Activated effector memory CD4-positive, alpha-beta T cell treated with Interleukin-2 at 50 U/mL for 16 hours (primary cell): ENCODE results near the gene EMC9.
A peak's percentile ranks its signal among the peaks of the same experiment; 100 is the strongest.

Experiments used
- DNase-seq: peaks from one replicate; pipeline ENCODE4 v3.0.0-alpha.2; 2020

Gene EMC9, protein sequence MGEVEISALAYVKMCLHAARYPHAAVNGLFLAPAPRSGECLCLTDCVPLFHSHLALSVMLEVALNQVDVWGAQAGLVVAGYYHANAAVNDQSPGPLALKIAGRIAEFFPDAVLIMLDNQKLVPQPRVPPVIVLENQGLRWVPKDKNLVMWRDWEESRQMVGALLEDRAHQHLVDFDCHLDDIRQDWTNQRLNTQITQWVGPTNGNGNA

DNA sequence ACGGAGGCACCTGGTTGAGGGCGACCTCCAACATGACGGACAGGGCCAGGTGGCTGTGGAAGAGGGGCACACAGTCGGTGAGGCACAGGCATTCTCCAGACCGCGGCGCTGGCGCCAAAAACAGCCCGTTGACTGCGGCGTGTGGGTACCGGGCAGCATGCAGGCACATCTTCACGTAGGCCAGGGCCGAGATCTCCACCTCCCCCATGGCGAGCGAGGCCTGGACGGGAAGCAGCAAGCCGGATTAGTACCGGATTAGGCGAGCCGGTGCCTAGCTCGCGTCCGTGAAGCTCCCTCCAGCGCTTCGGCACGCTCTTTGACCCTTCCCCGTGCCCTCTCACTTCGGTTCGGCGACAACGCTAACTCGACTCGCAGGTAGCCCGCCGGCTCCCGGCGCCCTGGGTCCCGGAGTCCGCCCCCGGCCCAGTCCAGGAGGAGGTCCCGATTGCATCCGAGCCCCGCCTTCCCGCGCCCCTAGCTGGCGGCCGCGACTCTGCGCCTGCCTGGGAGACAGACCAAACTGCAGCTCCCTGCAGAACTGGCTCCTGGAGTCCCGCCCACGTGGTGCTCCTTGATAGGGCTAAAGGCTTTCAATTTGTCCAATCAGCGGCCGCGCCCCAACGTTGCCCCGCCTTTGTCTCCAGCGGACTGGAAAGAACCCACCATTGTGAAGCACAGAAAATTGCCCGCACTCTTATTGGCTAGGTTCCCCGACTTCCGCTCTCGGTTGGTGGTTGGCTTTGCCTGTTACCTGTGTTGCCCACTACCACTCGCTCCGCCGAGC lies at the start of gene EMC9:
TSS of gene EMC9 (minus strand) at position 495 of the 784 bp plus-strand sequence. CDS start at position 208, 287 bp downstream.
- peak; percentile 99 for DNase-seq

GRCh38 chr14:24190416-24190815 lies 49.0 kb upstream of the EMC9 start:
- no peak for DNase-seq

DNA sequence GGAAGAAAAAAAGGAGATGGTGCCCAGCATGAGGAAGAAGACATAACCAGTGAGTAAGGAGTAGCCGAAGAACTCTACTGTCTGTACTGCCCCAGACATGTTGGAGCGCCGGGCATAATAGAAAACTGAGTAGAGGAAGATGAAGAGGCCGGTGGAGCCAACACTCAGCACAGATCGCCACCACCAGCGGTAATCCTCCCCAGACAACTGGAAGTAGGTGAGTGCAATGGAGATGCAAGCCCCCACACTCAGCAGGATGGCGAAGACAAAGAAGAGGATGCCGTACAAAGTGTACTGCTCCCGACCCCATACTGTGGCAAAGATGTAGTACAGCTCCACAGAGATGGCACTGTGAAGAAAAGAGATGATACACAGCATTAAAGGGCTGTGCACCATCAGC lies 48.1 kb upstream of the EMC9 start:
- no peak for DNase-seq

DNA sequence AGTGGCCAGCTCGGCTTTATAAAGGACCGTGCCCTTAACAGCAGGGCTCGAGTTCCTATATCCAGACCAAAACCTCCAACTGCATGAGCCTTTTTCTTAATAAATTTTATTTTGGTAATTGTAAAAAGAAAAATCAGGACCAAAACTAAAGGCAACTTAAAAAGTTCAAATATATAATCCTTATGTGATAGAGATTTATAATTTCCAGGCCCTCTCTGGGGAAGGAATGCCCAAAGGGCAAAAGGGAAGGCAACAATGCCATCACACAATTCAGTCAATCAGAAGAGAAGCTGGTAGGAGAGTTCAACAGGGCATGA lies 47.6 kb upstream of the EMC9 start:
- no peak for DNase-seq

DNA sequence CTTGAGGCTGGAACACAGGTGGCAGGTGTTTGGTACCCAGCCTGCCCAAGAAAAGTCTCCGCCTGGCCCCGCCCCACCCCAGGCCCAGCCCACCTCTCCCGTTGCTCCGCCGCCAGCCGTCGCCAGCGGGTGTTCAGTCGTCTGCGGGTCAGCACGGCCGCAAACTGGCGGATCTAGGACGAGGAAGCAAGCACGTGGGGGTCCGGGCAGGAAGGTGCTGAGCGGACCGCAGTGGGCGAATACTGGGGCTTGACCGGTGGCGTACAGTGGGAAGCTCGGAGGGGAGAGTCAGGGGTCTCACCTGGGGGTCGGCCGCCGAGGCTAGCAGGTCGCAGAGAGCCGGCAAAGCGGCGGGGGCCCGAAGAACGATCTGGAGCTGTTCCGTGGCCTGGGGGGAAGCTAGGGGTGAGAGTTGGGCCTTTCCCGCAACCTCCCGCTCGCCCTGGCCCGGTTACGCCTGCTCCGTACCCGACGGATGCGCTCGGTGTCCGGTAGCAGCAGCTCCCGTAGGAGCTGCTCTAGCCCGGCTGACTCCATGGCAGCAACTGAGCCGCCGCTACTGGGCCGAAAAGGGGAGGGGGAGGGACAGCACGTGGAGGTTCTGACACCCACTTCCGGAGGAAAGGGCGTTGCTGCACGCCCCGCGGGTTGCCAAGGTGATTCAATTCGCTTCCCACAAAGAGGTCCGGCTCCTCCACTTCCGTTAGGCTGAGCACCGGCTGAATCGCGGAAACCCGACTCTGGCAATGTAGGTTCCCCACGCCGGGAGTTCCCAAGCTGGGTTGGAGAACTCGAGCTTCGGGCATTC lies 47.1 kb upstream of the EMC9 start, which contains the start of gene IPO4:
TSS of gene IPO4 (minus strand) at position 566 of the 808 bp plus-strand sequence. CDS start at position 537, 29 bp downstream.
- DNase-seq: peak; percentile 90

DNA sequence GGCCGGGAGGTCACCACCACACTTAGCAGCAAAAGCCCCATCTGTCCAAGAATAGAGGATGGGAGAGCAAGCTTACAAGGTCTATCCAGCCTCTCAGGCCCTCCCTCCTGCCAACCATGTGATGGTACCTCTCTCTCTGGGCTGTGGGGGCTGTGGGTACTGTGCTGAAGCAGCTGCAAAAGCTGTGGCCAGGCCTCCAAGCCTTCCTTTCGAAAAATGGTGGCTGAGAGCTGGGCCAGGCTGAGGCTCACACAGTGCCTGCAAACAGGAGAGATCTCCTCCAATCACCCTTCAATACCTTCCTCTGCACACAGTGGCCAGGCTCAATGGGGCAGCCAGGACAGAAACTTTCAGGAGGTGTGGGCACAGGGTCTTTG lies 46.1 kb upstream of the EMC9 start:
- no peak for DNase-seq

GRCh38 chr14:24186831-24187538 lies 45.6 kb upstream of the EMC9 start:
- DNase-seq: no peak

DNA sequence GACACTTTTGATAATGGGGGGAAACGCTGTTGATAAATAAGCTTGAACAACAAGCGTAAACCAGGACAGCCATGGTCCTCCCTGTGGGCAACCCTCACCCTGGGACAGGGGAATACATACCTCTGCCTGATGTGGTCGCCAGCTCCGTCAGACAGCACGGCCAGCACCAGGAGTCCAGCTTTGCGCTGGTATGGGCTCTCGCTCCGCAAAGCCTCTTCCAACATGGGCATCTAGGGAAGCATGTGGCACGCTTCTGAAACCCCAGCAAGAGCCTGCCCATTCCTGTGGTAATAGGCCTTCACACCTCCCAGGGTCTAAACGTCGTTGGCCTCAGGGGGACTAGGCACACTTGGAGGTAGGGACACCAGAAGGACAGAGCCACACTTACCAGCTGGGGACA lies 44.4 kb upstream of the EMC9 start:
- no peak for DNase-seq

DNA sequence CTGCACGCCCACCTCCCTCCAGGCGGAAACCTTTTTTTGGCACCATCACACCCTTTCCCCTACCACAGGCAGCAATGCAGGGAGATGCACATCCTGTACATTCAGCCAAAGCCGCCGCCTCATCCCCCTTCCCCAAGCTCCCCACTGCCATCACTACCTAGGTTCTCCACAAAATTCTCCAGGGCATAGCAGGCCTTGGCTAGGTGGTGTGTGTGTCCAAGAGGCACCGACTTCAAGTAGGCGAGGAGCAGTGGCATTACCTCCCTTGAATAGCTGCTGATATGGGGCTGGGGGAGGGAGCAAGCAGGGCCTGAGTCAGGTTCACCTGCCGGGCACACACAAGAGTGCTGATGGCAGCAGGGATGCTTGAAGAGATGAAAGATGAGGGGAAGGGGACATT lies 43.6 kb upstream of the EMC9 start:
- DNase-seq: no peak

DNA sequence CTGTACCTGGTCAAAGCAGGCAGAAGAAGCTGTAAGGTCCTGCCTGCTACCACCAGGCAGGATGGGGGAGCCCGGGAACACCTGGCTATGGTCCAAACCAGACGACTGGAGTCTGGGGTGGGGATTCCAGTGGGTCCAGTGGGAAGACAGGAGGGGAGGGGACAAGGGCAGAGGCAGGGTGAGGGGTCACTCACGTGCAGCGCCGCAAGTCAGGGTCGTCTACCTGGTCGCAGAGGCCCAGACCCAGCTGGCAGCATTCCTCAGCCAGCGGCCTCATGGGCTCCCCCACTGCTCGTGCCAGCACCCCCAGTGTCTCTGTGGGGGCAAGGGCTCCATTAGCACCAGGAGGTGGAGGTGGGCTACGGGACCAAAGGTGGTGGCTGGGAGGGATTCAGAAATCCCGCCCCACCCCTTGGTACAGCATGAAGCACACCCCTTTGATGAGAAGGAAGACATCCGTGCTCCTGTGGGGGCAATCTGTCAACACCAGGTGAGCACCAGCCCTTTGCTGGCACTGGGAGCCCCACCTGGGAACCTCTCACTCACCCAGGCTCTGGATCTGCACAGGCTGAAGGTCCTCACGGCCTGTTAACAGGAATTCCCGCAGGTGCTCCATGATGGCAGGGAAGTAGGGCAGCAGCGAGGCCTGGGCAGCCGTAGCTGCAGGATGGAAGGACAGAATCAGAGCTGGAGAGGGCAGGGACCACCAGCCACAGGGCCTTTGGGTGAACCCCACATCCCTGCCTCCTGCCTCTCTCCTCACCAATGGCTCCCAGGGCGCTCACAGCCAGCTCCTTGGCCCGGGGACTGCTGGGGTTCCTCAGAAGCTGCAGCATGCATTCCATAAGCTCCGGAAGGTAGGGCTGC lies 42.9 kb upstream of the EMC9 start:
- no peak for DNase-seq

- no peak for DNase-seq
Measured at GRCh38 chr14:24183014-24183481, 41.7 kb upstream of the EMC9 start.

DNA sequence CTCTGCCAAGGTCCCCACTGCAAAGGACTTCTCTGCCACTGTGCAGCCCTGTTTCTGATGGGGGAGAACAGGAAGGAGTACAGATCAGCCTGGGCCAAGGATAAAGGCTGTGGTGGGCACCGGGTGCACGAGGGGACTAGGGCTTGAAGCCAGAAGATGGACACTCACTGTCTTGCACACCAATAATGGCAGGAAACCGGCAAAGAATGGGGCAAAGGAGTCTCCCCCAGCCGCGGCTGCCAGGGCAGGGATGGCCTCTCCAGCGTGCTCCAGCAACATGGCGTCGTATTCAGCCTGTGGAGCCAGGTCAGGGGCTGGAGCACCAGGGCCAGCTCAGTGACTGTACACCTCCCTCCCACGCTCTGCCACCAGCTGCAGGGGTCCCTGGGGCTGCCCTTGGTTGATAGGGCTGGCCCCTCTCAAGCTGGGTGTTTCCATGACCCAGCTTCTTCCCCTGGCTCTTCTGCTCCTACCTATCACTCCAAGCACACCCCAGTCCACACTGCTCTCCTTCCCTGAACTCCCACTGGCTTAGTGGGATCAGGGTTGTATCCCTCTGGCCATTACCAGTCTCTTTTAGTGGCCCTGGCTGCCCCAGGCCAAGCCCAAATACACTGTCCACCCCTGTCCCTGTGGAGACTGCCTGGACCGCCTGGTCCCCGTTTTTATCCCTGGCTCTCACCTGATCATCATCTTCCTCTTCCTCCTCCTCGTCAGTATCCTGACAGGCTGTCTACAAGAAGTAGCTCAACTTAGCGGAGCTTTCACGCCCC lies 40.9 kb upstream of the EMC9 start:
- DNase-seq: no peak

- DNase-seq: no peak
Measured at GRCh38 chr14:24181371-24182077, 40.1 kb upstream of the EMC9 start.

GRCh38 chr14:24179961-24180796 lies 38.8 kb upstream of the EMC9 start:
- no peak for DNase-seq

DNA sequence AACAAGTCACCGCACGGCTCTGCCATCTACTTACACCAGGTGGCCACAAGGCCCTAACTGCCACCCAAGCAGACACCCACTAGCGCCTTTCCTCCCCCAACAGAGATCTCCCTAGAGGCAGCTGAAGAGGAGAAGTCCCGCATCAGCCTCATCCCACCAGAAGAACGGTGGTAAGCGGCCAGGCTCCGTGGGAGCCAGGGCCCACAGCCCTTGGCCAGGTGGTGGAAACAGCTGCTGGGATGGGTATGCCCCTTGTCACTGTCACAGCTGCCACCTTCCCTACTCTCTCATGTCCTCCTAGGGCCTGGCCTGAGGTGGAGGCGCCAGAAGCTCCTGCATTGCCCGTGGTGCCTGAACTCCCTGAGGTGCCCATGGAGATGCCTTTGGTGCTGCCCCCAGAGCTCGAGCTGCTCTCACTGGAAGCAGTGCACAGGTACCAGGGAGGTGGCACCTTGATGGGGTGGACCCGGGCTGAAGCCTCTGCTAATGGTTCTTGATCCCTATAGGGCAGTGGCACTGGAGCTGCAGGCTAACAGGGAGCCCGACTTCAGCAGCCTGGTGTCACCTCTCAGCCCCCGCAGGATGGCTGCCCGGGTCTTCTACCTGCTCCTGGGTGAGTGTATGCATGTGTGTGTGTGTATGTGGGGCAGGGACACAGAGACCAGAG lies 38.0 kb upstream of the EMC9 start:
- DNase-seq: no peak

GRCh38 chr14:24178399-24179178 lies 37.2 kb upstream of the EMC9 start:
- no peak for DNase-seq

DNA sequence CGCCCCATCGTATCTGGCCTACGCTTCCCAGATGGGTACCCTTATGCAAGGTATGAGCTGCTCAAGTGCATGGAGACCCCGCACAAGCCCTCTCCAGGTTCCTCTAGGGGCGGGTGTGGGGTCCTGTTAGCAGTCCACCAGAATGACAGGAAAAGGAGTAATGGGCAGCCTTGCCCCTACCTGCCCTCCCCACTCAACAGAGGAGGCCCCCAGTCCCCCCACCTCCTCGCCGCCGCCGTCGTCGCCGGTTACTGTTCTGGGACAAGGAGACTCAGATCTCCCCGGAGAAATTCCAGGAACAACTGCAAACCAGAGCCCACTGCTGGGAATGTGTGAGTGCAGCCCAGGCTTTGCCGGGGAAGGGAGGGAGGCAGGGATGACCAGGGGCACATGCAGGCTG lies 36.5 kb upstream of the EMC9 start:
- no peak for DNase-seq
